Stimulated activated naive B cell treated with anti-CD40 and anti-IgM and Interleukin-4, amounts not matched to agents 10 μg/mL and 1 μg/mL and 100 μg/mL, for 72 hours (primary cell): ENCODE results near the gene SYTL5.

Experiments
- ATAC-seq, 2 donors: fragments of 150-1000 bp; cut with Tn5 transposase; replicated peaks; 2 replicates each; pipeline ENCODE4 v1.10.0; 2021; ENCODE audit warnings: moderate library complexity in 1 of 2
- DNase-seq: peaks from one replicate; pipeline ENCODE4 v3.0.0; 2021
- H3K27ac Mint-ChIP-seq: one replicate; pipeline ENCODE4 v1.8.0; 2022; ENCODE audit warnings: mild to moderate bottlenecking, mixed read lengths
- H3K27me3 Mint-ChIP-seq, 2 donors: one replicate each; pipeline ENCODE4 v1.8.0; 2022; ENCODE audit warnings: mixed read lengths in 2 of 2
- H3K36me3 Mint-ChIP-seq, 2 donors: one replicate each; pipeline ENCODE4 v1.8.0; 2022; ENCODE audit warnings: mixed read lengths in 2 of 2, mild to moderate bottlenecking in 1 of 2
- H3K4me1 Mint-ChIP-seq, 2 donors: one replicate each; pipeline ENCODE4 v1.8.0; 2022; ENCODE audit warnings: mixed read lengths in 2 of 2, mild to moderate bottlenecking in 1 of 2
- H3K4me3 Mint-ChIP-seq, 2 donors: one replicate each; pipeline ENCODE4 v1.8.0; 2022; ENCODE audit warnings: mild to moderate bottlenecking in 2 of 2, mixed read lengths in 2 of 2, moderate library complexity in 1 of 2
- H3K9me3 Mint-ChIP-seq, 2 donors: one replicate each; pipeline ENCODE4 v1.8.0; 2022; ENCODE audit warnings: mixed read lengths in 2 of 2, mild to moderate bottlenecking in 1 of 2

Gene SYTL5

DNA sequence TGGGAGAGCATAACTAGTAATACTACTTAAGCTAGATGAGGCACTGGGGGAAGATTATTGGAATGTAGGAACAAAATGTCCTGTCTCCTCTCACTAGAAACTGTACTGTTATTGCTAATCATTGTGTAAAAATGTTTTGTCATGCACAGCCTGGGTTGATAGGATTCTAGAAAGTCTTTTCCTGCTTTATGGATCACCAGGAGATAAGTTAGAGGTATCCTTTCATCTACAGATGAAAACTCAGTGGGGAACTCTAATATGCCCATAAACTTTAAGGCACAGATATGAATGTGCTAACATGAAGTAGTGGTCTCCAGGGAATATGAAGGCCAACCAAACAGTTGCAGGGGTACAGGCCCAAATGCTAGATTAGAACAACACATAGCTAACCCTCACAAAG lies 156.8 kb downstream of the SYTL5 start:
- Mint-ChIP-seq H3K27me3 (peaks cover 0 to 14% of the 10 kb centered on the region in 2 donors), H3K4me1 (no peaks in the 10 kb centered on the region)
- DNase-seq, result no peak

DNA sequence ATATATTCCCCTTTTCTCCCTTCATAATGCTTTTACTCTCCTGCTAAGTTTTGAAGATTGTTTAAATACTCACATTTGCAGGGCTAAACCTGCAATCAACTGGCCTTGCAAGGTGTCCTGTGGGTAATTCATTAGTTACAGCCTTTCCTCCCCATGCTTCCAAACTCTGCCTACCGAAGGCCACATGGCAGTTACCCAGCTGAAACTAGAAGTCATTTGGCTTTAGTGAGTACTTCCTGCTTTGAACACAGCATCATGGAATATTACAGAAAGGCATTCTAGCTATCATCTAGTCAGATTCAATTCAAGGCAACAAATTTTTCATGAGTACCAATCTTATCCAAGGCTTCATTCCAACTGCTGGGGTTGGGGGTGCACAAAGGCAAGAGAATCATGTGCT lies 158.7 kb downstream of the SYTL5 start:
- Mint-ChIP-seq H3K27ac (no peak overlapping the region), H3K4me3 (no peak overlapping the region), H3K27me3 (peaks cover 0 to 21% of the 10 kb centered on the region in 2 donors), H3K9me3 (no peaks in the 10 kb centered on the region), H3K4me1 (no peaks in the 10 kb centered on the region), H3K36me3 (no peaks in the 10 kb centered on the region)
- DNase-seq (no peak), ATAC-seq (no peak)

More for the DNA sequence above, 156.8 kb downstream of the SYTL5 start:
- H3K27ac Mint-ChIP-seq, result no peak overlapping the region
- no peaks in the 10 kb centered on the region for H3K9me3 Mint-ChIP-seq
- no peak for ATAC-seq
- no peak overlapping the region for H3K4me3 Mint-ChIP-seq
- no peaks in the 10 kb centered on the region for H3K36me3 Mint-ChIP-seq

DNA sequence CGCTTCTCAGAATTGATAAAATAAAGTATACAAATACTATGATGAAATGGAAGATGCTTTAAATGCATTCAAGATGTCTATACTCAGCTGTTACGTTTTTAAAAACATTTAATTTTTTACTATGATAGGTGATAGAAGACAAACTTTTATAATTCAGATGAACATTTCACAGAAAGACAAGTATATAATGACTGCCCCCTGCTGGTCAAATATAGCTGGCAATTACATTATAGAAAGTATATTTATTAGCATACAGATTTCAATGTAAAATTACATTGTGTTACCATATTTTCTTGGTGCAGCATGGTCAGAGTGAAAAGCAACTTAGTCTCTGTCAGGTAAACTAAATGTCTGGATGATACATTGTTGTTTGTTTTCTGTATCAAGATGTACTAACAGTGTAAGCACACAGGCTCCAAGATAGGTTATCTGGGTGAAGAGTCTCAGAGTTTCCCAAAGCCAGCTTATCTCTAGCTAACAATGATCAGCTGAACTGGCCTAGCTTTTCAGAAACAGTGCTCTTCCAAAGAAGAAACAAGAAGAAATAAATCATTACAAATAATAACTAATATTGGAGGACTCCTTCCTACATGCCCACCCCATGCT lies 160.2 kb downstream of the SYTL5 start:
- DNase-seq, result no peak
- H3K9me3 Mint-ChIP-seq, result no peaks in the 10 kb centered on the region
- H3K27ac Mint-ChIP-seq, result no peak overlapping the region
- no peak overlapping the region for H3K4me3 Mint-ChIP-seq
- no peaks in the 10 kb centered on the region for H3K4me1 Mint-ChIP-seq
- H3K27me3 Mint-ChIP-seq, result peaks cover 0 to 21% of the 10 kb centered on the region in 2 donors
- no peak for ATAC-seq
- H3K36me3 Mint-ChIP-seq, result no peaks in the 10 kb centered on the region

DNA sequence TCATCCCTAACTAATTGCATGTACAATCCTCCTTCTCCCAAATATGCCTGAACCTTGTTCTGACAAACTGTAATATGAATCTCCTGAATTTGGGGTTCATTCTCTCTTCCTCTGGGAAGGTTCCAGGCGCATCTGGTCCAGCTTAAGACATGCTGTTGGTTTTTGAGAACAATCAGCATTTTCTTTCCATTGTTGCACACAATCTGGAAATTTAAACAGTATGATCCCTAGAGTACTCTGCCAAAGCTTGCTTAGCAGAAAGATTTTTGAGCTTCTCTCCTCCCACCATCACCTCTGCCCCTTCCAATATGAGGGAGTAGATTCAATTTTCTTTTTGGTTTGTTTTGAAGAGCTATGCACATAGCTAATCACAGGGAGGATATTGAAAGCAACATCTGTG lies 164.2 kb downstream of the SYTL5 start:
- Mint-ChIP-seq H3K4me3 (no peak overlapping the region), H3K36me3 (no peaks in the 10 kb centered on the region), H3K27me3 (peaks cover 7 to 25% of the 10 kb centered on the region in 2 donors), H3K27ac (no peak overlapping the region), H3K9me3 (no peaks in the 10 kb centered on the region), H3K4me1 (no peaks in the 10 kb centered on the region)
- no peak for ATAC-seq
- DNase-seq, result no peak

DNA sequence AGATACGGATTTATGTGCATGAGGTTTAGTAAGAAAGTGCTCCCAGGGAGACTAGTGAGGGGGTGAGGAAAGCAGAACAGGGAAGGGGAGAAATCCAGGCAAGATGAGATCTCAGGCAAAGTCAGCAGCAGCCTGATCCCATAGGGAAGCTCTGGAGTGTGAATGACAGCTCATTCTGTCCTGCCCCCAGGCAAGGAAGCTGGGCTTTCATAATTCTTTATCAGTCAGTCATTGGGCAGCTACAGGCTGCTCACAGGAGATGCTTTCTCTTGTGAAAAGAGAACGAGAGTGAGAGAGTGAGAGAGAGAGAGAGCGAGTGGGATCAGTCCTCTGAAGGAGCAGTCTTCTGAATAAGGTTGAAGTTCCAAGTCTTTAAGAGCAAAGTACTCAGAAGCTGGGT lies 166.2 kb downstream of the SYTL5 start:
- H3K4me3 Mint-ChIP-seq, result no peak overlapping the region
- no peaks in the 10 kb centered on the region for H3K4me1 Mint-ChIP-seq
- no peaks in the 10 kb centered on the region for H3K9me3 Mint-ChIP-seq
- peaks cover 7 to 25% of the 10 kb centered on the region in 2 donors for H3K27me3 Mint-ChIP-seq
- DNase-seq (no peak), ATAC-seq (no peak)
- H3K36me3 Mint-ChIP-seq, result no peaks in the 10 kb centered on the region
- H3K27ac Mint-ChIP-seq, result no peak overlapping the region

DNA sequence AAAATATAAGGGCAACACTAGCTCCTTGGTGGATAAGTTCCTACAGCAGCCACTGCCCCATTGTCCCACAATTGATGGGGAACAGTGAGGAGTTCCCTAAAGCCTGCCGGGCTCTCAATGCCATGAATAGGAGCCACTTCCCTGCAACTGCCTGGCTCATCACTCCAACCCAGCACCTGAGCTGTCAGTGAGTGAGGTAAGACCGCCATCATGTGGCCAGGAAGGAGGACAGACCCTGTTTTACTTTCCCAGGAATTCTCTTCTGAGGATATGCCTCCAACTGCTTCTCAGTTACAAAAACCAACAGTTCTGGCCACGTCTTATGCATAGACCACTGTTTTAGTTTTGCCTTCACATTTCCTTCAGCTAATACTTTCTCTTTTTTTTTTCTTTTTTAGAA lies 168.8 kb downstream of the SYTL5 start:
- DNase-seq (no peak), ATAC-seq (peak in 1 of 2 donors; percentile 41)
- Mint-ChIP-seq H3K27ac (no peak overlapping the region), H3K27me3 (peaks cover 7 to 16% of the 10 kb centered on the region in 2 donors), H3K4me1 (no peaks in the 10 kb centered on the region), H3K9me3 (no peaks in the 10 kb centered on the region), H3K36me3 (no peaks in the 10 kb centered on the region), H3K4me3 (no peak overlapping the region)

DNA sequence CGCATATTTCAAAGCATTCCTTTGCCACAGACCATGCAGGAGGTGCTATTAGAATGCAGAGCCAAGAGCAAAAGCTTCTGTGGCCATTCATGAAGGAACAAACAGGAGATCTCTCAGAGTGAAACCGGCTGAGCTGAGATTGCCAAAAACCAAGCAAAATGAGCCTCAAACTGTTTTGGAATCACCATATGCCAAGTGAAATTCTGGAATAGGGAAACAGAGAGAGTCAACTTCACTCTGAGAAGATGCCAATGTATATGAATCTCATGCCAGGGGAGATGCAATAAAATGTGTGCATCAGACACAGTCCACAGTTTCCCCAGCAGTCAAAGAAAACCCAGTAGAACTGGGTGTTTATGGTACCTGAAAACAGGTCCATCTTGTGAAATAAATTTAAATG lies 172.0 kb downstream of the SYTL5 start:
- DNase-seq (no peak), ATAC-seq (no peak)
- H3K4me1 Mint-ChIP-seq, result no peaks in the 10 kb centered on the region
- H3K9me3 Mint-ChIP-seq, result no peaks in the 10 kb centered on the region
- peaks cover 7 to 16% of the 10 kb centered on the region in 2 donors for H3K27me3 Mint-ChIP-seq
- H3K36me3 Mint-ChIP-seq, result no peaks in the 10 kb centered on the region
- H3K4me3 Mint-ChIP-seq, result no peak overlapping the region
- H3K27ac Mint-ChIP-seq, result no peak overlapping the region
